NCI-H460 (cell line): ENCODE measurements around the gene AGBL5. TPM values are rescaled to one million over a fixed set of nuclear protein-coding genes. Genes with fewer than 3 reads are reported as not detected.
"Not testable (repeated sequence)": the region's sequence is repeated elsewhere in the genome, so short reads cannot be mapped to it uniquely, and the experiment has no call there.

Experiments used
- DNase-seq: peaks from one replicate; pipeline ENCODE4 v3.0.0-alpha.2; 2016; ENCODE audit warnings: low read depth; ENCODE audit errors: extremely low read depth
- total RNA-seq: library from RNA; depleted of rRNA; stranded (reverse); fragments of >200 nt; shearing (Covaris generic); gene quantifications from 2 replicates; pipeline ENCODE4 v1.2.3, GENCODE V29; 2014; rRNA removed

AGBL5 gene
- total RNA-seq, 1 experiment from 2014 or later = 35.4 TPM

- DNase-seq = no peak
Measured at GRCh38 chr2:27108221-27108620, 56.8 kb downstream of the AGBL5 start.

- DNase-seq = no peak
Measured at GRCh38 chr2:27109083-27109482, 57.6 kb downstream of the AGBL5 start.

- not testable (repeated sequence) for DNase-seq
Measured at GRCh38 chr2:27110603-27111352, 59.3 kb downstream of the AGBL5 start.

GRCh38 chr2:27111392-27112078 is 60.1 kb downstream of the AGBL5 start:
- DNase-seq = not testable (repeated sequence)

DNA sequence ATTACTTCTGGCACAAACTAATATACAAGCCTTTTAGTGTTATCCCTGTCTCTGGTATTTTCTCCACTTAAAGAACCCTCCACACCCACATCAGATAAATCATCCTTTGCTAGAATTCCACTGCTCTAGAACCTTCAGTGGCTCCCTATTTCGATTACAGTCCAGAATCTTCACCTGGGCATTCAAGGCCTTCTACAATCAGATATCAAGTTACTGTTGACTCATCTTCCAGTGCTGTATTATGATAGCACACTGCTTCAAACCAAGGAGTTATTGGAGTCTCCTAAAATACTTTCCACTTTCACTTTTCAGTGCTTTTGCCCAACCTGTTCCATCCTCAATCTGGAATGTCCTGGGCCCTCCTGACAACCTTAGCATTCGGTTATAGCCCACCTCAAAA is 64.1 kb downstream of the AGBL5 start:
- DNase-seq = no peak

DNA sequence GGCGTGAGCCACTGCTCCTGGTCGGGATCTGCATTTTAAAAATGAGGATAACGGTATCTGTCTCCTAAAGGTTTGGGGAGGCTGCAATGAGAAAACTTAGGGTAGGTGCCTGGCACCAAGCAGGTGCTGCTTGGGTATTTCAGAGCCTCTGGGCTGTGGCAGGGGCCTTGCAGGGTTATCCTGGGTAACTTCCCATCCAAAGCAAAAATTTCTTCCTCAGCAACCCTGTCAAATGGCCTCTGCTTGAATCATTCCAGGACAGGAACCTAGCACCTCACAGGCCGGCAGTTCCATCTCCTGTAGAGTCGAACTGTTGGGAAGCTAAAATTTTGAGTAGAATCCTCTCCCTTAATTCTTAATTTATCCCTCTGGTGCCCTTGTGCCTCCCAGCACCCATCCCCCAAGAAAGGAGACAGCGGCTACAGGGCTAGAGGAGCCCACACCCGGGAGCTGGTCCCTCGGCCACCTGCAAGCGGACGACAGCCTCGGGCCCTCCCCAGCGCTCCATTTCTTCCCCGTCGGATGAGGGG is 66.6 kb downstream of the AGBL5 start:
- DNase-seq = no peak

DNA sequence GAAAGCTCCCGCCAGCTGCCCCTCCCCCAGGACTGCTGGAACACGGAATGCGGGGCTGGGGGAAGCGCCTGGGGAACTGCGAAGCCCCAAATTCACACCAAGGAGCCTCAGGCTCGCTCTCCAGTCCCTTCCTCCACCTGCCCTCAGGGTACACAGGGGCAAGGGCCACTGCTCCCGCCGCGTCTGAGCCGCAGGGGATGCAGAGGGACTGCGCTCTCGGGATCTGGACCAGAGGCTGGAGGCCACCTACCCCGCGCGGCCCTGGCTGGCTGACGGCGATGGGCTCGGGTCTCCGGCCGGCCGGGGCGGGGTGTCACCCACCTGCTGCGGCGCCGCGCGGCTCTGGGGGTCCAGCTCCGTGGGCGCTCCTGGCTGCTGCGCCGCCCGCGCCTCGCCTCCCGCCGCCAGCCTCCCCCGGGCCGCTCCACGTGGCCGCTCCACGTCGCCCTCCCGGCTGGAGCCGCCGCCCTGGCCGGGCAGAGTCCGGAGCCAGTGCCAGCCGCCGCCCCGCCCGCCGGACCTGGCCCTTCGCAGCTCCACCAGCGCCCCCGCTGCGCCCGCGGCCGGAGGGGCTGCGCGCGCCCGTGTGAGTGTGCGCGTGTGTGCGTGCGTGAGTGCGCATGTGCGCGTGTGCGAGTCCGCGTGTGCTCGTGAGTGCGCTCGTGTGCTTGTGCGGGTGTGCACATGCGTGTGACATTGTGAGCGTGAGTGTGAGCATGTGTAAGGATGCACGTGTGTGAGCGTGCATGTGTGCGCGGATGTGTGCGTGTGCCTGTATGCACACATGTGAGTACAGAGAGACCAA is 67.3 kb downstream of the AGBL5 start, which contains the start of gene CGREF1:
Gene CGREF1 (minus strand): TSS at position 604 of the 805 bp plus-strand sequence. CDS start 14,762 bp downstream, outside the sequence.
- no peak for DNase-seq

- not testable (repeated sequence) for DNase-seq
Measured at GRCh38 chr2:27119330-27119670, 67.8 kb downstream of the AGBL5 start.

Other genes with a start within 250 kb of the AGBL5 start
- gene DPYSL5, start 203.5 kb upstream of the AGBL5 start, total RNA-seq = 0.02 TPM in 1 of 2 replicates, not detected in the other
- gene MAPRE3, start 81.0 kb upstream of the AGBL5 start, total RNA-seq = 4.0 and 5.1 TPM in 2 replicates
- 32.0 and 36.3 TPM in 2 replicates for gene TMEM214, start 18.7 kb upstream of the AGBL5 start, total RNA-seq
- 255 and 293 TPM in 2 replicates for gene OST4, start 20.0 kb downstream of the AGBL5 start, total RNA-seq
- gene EMILIN1, start 26.9 kb downstream of the AGBL5 start, total RNA-seq = 0.22 TPM in 1 of 2 replicates, not detected in the other
- 1.2 and 1.7 TPM in 2 replicates for gene KHK, start 35.1 kb downstream of the AGBL5 start, total RNA-seq
- 43.2 and 45.2 TPM in 2 replicates for gene CGREF1, start 67.5 kb downstream of the AGBL5 start, total RNA-seq
- 1.4 and 1.7 TPM in 2 replicates for gene ABHD1, start 72.1 kb downstream of the AGBL5 start, total RNA-seq
- gene PREB, start 83.0 kb downstream of the AGBL5 start, total RNA-seq = 52.5 and 53.3 TPM in 2 replicates
- gene PRR30, start 87.7 kb downstream of the AGBL5 start, total RNA-seq = not detected in 2 replicates
- gene TCF23, start 97.3 kb downstream of the AGBL5 start, total RNA-seq = not detected in 2 replicates
- 219 and 271 TPM in 2 replicates for gene ATRAID, start 160.4 kb downstream of the AGBL5 start, total RNA-seq
- gene SLC5A6, start 160.6 kb downstream of the AGBL5 start, total RNA-seq = 49.7 and 51.8 TPM in 2 replicates
- 34.1 and 38.5 TPM in 2 replicates for gene CAD, start 165.7 kb downstream of the AGBL5 start, total RNA-seq
- 0.50 and 0.75 TPM in 2 replicates for gene SLC30A3, start 211.4 kb downstream of the AGBL5 start, total RNA-seq
- not detected in 2 replicates for gene DNAJC5G, start 223.8 kb downstream of the AGBL5 start, total RNA-seq
- 0.12 TPM in 1 of 2 replicates, not detected in the other for gene TRIM54, start 230.8 kb downstream of the AGBL5 start, total RNA-seq